Measurements from ENCODE around the gene SREK1. TPM values are rescaled to one million over a fixed set of nuclear protein-coding genes. Genes with fewer than 3 reads are reported as not detected.
"Not testable (repeated sequence)": the region's sequence is repeated elsewhere in the genome, so short reads cannot be mapped to it uniquely, and the experiment has no call there.

Gene SREK1
- total RNA-seq, 1 experiment from 2014 or later: 99.6 TPM

- H3K4me3 Mint-ChIP-seq (ENCODE audit: low read depth, unreplicated experiment): peak overlapping the region; percentile 22
- BruUV-seq (replicated peaks): no TSS peak
- CTCF ChIA-PET: interaction anchor here (1.1 to 1.4 kb wide), 2 partner anchors 35 to 38 kb away, joined by 4 to 5 read pairs; no protein-coding TSS in a partner anchor
Measured at GRCh38 chr5:66209350-66209749, 65.2 kb downstream of the SREK1 start.

GRCh38 chr5:66209794-66210193, 65.7 kb downstream of the SREK1 start:
- BruUV-seq (replicated peaks): no TSS peak
- DNase-seq: no peak
- Mint-ChIP-seq H3K9me3 (ENCODE audit: low read depth, unreplicated experiment) (no peaks in the 10 kb centered on the region), H3K4me1 (ENCODE audit: low read depth, unreplicated experiment) (peaks cover 31% of the 10 kb centered on the region), H3K36me3 (ENCODE audit: insufficient read depth, unreplicated experiment) (peaks cover 7% of the 10 kb centered on the region), H3K27me3 (ENCODE audit: unreplicated experiment) (no peaks in the 10 kb centered on the region), H3K4me3 (ENCODE audit: low read depth, unreplicated experiment) (no peak overlapping the region), H3K27ac (ENCODE audit: unreplicated experiment) (peak overlapping the region; percentile 79)
- intact Hi-C loops (cut with micrococcal nuclease; ENCODE audit: unreplicated experiment): loop anchor here (2.0 kb wide), 1 partner anchor 35 kb away; no protein-coding TSS in a partner anchor
- CTCF ChIA-PET: interaction anchor here (1.1 to 1.4 kb wide), 2 partner anchors 36 to 38 kb away, joined by 4 to 5 read pairs; no protein-coding TSS in a partner anchor
- TF ChIP-seq CTCF (IDR thresholded peaks at IDR 0.05; ENCODE audit: unreplicated experiment): no peak

More at GRCh38 chr5:66209350-66209749, 65.2 kb downstream of the SREK1 start:
- peak; percentile 94 for DNase-seq
- peaks cover 7% of the 10 kb centered on the region for H3K36me3 Mint-ChIP-seq (ENCODE audit: insufficient read depth, unreplicated experiment)
- H3K27me3 Mint-ChIP-seq (ENCODE audit: unreplicated experiment): no peaks in the 10 kb centered on the region
- intact Hi-C loops (cut with micrococcal nuclease; ENCODE audit: unreplicated experiment): loop anchor here (2.0 kb wide), 1 partner anchor 35 kb away; no protein-coding TSS in a partner anchor
- TF ChIP-seq CTCF (IDR thresholded peaks at IDR 0.05; ENCODE audit: unreplicated experiment): peak; percentile 11
- peak overlapping the region; percentile 79 for H3K27ac Mint-ChIP-seq (ENCODE audit: unreplicated experiment)
- H3K4me1 Mint-ChIP-seq (ENCODE audit: low read depth, unreplicated experiment): peaks cover 31% of the 10 kb centered on the region
- H3K9me3 Mint-ChIP-seq (ENCODE audit: low read depth, unreplicated experiment): no peaks in the 10 kb centered on the region

- Mint-ChIP-seq H3K36me3 (ENCODE audit: insufficient read depth, unreplicated experiment) (peaks cover 7% of the 10 kb centered on the region), H3K9me3 (ENCODE audit: low read depth, unreplicated experiment) (no peaks in the 10 kb centered on the region), H3K4me3 (ENCODE audit: low read depth, unreplicated experiment) (no peak overlapping the region), H3K27me3 (ENCODE audit: unreplicated experiment) (no peaks in the 10 kb centered on the region), H3K27ac (ENCODE audit: unreplicated experiment) (no peak overlapping the region), H3K4me1 (ENCODE audit: low read depth, unreplicated experiment) (peaks cover 17% of the 10 kb centered on the region)
- intact Hi-C loops (cut with micrococcal nuclease; ENCODE audit: unreplicated experiment): no loop called here
- no TSS peak for BruUV-seq (replicated peaks)
- CTCF ChIA-PET: no interaction called here
- no peak for TF ChIP-seq CTCF (IDR thresholded peaks at IDR 0.05; ENCODE audit: unreplicated experiment)
- no peak for DNase-seq
Measured at GRCh38 chr5:66213533-66213932, 69.4 kb downstream of the SREK1 start.

- H3K27me3 Mint-ChIP-seq (ENCODE audit: unreplicated experiment): no peaks in the 10 kb centered on the region
- peaks cover 2% of the 10 kb centered on the region for H3K9me3 Mint-ChIP-seq (ENCODE audit: low read depth, unreplicated experiment)
- no TSS peak for BruUV-seq (replicated peaks)
Measured at GRCh38 chr5:66222455-66222854, 78.4 kb downstream of the SREK1 start.

GRCh38 chr5:66222896-66223295, 78.8 kb downstream of the SREK1 start:
- H3K9me3 Mint-ChIP-seq (ENCODE audit: low read depth, unreplicated experiment); H3K36me3 Mint-ChIP-seq (ENCODE audit: insufficient read depth, unreplicated experiment); intact Hi-C loops (cut with micrococcal nuclease; ENCODE audit: unreplicated experiment); H3K4me1 Mint-ChIP-seq (ENCODE audit: low read depth, unreplicated experiment); BruUV-seq (replicated peaks); H3K27ac Mint-ChIP-seq (ENCODE audit: unreplicated experiment); H3K27me3 Mint-ChIP-seq (ENCODE audit: unreplicated experiment); DNase-seq; H3K4me3 Mint-ChIP-seq (ENCODE audit: low read depth, unreplicated experiment): not testable (repeated sequence)
- CTCF ChIA-PET: interaction anchor here (0.6 kb wide), 1 partner anchor 574 kb away, joined by 3 read pairs; no protein-coding TSS in a partner anchor

More at GRCh38 chr5:66222455-66222854, 78.4 kb downstream of the SREK1 start:
- Mint-ChIP-seq H3K4me3 (ENCODE audit: low read depth, unreplicated experiment) (no peak overlapping the region), H3K27ac (ENCODE audit: unreplicated experiment) (no peak overlapping the region), H3K4me1 (ENCODE audit: low read depth, unreplicated experiment) (peaks cover 6% of the 10 kb centered on the region), H3K36me3 (ENCODE audit: insufficient read depth, unreplicated experiment) (no peaks in the 10 kb centered on the region)
- no peak for DNase-seq
- CTCF ChIA-PET: interaction anchor here (0.6 kb wide), 1 partner anchor 574 kb away, joined by 3 read pairs; no protein-coding TSS in a partner anchor
- TF ChIP-seq CTCF (IDR thresholded peaks at IDR 0.05; ENCODE audit: unreplicated experiment): no peak
- intact Hi-C loops (cut with micrococcal nuclease; ENCODE audit: unreplicated experiment): no loop called here

All from Calu3 (cell line).